WTC11 (cell line): Measurements from ENCODE around the gene DOK7.

Experiments
- ESRRA ChIP-seq: sonication (generic); formaldehyde crosslinking; IDR thresholded peaks from 2 replicates; pipeline ENCODE4 v1.8.1; 2022; ENCODE audit warnings: mild to moderate bottlenecking, missing genetic modification reagents, borderline replicate concordance
- FOXJ3 ChIP-seq: sonication (generic); formaldehyde crosslinking; IDR thresholded peaks from 2 replicates; pipeline ENCODE4 v1.9.0; 2021; ENCODE audit warnings: missing genetic modification reagents, mild to moderate bottlenecking, borderline replicate concordance
- FOXP1 ChIP-seq: sonication (generic); formaldehyde crosslinking; IDR thresholded peaks from 2 replicates; pipeline ENCODE4 v1.8.0; 2022; ENCODE audit warnings: missing genetic modification reagents, mild to moderate bottlenecking, moderate library complexity, borderline replicate concordance
- KAT7 ChIP-seq: sonication (generic); formaldehyde crosslinking; IDR thresholded peaks from 2 replicates; pipeline ENCODE4 v1.8.1; 2023; ENCODE audit warnings: missing genetic modification reagents, mild to moderate bottlenecking, borderline replicate concordance
- NR3C1 ChIP-seq: sonication (generic); formaldehyde crosslinking; conservative IDR thresholded peaks from 2 replicates; pipeline ENCODE4 v1.8.1; 2023; ENCODE audit warnings: low read depth, mild to moderate bottlenecking, missing genetic modification reagents
- RORB ChIP-seq: fragments of 250-450 bp; sonication (Bioruptor Pico); IDR thresholded peaks from 2 replicates; pipeline ENCODE4 v1.9.0; 2021; ENCODE audit warnings: mild to moderate bottlenecking
- TF ChIP-seq, protein P1 (sequence below): fragments of 250-450 bp; sonication (Bioruptor Pico); IDR thresholded peaks from 2 replicates; pipeline ENCODE4 v1.8.0; 2021; ENCODE audit warnings: mild to moderate bottlenecking
- TF ChIP-seq, protein P2 (sequence below): sonication (generic); formaldehyde crosslinking; IDR thresholded peaks from 2 replicates; pipeline ENCODE4 v1.8.0; 2022; ENCODE audit warnings: mild to moderate bottlenecking, missing genetic modification reagents
- TF ChIP-seq, protein P3 (sequence below): fragments of 250-450 bp; sonication (Bioruptor Pico); IDR thresholded peaks from 2 replicates; pipeline ENCODE4 v2.1.2; 2022; ENCODE audit warnings: mild to moderate bottlenecking, moderate library complexity
- TF ChIP-seq, protein P4 (sequence below): sonication (generic); formaldehyde crosslinking; IDR thresholded peaks from 2 replicates; pipeline ENCODE4 v1.8.0; 2022; ENCODE audit warnings: missing genetic modification reagents
- TF ChIP-seq, protein P5 (sequence below): fragments of 200-600 bp; IDR thresholded peaks from 2 replicates; pipeline ENCODE4 v1.8.0; 2022; ENCODE audit warnings: antibody characterized with exemption
- TF ChIP-seq, protein P6 (sequence below): sonication (generic); formaldehyde crosslinking; IDR thresholded peaks from 2 replicates; pipeline ENCODE4 v1.8.1; 2022; ENCODE audit warnings: mild to moderate bottlenecking, missing genetic modification reagents, moderate library complexity, borderline replicate concordance
- TF ChIP-seq, protein P7 (sequence below): sonication (generic); formaldehyde crosslinking; conservative IDR thresholded peaks from 2 replicates; pipeline ENCODE4 v1.8.1; 2022; ENCODE audit warnings: mild to moderate bottlenecking, missing genetic modification reagents

DNA sequence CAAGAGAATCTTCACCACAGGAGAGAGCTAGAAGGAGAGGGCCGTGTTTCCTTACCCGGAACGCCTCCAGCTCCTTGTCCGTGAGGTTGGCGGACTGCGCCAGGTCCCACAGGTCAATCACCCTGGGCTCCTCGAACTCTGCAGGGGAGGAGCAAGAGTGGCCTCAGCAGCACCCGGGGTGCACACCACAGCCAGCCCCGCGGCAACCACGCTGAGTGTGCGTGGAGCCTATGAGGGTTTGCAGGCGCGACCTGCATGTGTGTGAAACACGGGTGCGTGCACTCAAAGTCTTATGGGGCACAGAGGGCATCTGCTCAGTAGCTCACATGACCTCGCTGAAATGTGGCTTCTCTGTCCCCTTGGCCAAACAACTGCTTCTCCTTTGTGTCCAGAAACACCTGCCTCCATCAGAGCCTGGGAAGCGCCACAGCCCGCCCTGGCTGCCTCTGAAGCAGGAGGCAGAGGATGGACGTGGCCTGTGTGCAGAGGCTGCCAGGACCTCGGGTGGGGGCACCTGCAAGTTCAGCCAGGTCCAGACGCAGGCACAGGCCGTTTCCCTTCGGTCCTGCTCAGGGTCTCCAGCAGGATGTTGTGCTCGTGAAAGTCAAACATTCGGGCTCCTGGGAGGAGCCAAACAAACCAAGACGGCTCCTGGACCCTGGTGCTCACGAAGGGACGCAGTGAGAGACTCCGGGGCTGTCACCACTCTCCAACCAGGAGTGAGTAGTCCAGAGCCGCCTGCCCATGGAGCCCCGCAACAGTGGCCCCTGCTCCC, 53.1 kb downstream of the DOK7 start:
- TF ChIP-seq, protein P1, sequence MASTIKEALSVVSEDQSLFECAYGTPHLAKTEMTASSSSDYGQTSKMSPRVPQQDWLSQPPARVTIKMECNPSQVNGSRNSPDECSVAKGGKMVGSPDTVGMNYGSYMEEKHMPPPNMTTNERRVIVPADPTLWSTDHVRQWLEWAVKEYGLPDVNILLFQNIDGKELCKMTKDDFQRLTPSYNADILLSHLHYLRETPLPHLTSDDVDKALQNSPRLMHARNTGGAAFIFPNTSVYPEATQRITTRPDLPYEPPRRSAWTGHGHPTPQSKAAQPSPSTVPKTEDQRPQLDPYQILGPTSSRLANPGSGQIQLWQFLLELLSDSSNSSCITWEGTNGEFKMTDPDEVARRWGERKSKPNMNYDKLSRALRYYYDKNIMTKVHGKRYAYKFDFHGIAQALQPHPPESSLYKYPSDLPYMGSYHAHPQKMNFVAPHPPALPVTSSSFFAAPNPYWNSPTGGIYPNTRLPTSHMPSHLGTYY: no peak
- no peak for TF ChIP-seq NR3C1 (CRISPR knock-in tag)
- TF ChIP-seq, protein P2, sequence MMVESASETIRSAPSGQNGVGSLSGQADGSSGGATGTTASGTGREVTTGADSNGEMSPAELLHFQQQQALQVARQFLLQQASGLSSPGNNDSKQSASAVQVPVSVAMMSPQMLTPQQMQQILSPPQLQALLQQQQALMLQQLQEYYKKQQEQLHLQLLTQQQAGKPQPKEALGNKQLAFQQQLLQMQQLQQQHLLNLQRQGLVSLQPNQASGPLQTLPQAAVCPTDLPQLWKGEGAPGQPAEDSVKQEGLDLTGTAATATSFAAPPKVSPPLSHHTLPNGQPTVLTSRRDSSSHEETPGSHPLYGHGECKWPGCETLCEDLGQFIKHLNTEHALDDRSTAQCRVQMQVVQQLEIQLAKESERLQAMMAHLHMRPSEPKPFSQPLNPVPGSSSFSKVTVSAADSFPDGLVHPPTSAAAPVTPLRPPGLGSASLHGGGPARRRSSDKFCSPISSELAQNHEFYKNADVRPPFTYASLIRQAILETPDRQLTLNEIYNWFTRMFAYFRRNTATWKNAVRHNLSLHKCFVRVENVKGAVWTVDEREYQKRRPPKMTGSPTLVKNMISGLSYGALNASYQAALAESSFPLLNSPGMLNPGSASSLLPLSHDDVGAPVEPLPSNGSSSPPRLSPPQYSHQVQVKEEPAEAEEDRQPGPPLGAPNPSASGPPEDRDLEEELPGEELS (CRISPR knock-in tag): no peak
- TF ChIP-seq FOXP1 (CRISPR knock-in tag): no peak; the same call in 1 of the 2 replicates
- TF ChIP-seq, protein P3, sequence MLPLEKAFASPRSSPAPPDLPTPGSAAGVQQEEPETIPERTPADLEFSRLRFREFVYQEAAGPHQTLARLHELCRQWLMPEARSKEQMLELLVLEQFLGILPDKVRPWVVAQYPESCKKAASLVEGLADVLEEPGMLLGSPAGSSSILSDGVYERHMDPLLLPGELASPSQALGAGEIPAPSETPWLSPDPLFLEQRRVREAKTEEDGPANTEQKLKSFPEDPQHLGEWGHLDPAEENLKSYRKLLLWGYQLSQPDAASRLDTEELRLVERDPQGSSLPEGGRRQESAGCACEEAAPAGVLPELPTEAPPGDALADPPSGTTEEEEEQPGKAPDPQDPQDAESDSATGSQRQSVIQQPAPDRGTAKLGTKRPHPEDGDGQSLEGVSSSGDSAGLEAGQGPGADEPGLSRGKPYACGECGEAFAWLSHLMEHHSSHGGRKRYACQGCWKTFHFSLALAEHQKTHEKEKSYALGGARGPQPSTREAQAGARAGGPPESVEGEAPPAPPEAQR (CRISPR knock-in tag): no peak
- TF ChIP-seq, protein P4, sequence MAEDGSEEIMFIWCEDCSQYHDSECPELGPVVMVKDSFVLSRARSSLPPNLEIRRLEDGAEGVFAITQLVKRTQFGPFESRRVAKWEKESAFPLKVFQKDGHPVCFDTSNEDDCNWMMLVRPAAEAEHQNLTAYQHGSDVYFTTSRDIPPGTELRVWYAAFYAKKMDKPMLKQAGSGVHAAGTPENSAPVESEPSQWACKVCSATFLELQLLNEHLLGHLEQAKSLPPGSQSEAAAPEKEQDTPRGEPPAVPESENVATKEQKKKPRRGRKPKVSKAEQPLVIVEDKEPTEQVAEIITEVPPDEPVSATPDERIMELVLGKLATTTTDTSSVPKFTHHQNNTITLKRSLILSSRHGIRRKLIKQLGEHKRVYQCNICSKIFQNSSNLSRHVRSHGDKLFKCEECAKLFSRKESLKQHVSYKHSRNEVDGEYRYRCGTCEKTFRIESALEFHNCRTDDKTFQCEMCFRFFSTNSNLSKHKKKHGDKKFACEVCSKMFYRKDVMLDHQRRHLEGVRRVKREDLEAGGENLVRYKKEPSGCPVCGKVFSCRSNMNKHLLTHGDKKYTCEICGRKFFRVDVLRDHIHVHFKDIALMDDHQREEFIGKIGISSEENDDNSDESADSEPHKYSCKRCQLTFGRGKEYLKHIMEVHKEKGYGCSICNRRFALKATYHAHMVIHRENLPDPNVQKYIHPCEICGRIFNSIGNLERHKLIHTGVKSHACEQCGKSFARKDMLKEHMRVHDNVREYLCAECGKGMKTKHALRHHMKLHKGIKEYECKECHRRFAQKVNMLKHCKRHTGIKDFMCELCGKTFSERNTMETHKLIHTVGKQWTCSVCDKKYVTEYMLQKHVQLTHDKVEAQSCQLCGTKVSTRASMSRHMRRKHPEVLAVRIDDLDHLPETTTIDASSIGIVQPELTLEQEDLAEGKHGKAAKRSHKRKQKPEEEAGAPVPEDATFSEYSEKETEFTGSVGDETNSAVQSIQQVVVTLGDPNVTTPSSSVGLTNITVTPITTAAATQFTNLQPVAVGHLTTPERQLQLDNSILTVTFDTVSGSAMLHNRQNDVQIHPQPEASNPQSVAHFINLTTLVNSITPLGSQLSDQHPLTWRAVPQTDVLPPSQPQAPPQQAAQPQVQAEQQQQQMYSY (CRISPR knock-in tag): no peak
- TF ChIP-seq, protein P5, sequence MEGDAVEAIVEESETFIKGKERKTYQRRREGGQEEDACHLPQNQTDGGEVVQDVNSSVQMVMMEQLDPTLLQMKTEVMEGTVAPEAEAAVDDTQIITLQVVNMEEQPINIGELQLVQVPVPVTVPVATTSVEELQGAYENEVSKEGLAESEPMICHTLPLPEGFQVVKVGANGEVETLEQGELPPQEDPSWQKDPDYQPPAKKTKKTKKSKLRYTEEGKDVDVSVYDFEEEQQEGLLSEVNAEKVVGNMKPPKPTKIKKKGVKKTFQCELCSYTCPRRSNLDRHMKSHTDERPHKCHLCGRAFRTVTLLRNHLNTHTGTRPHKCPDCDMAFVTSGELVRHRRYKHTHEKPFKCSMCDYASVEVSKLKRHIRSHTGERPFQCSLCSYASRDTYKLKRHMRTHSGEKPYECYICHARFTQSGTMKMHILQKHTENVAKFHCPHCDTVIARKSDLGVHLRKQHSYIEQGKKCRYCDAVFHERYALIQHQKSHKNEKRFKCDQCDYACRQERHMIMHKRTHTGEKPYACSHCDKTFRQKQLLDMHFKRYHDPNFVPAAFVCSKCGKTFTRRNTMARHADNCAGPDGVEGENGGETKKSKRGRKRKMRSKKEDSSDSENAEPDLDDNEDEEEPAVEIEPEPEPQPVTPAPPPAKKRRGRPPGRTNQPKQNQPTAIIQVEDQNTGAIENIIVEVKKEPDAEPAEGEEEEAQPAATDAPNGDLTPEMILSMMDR: no peak
- TF ChIP-seq RORB: no peak
- TF ChIP-seq KAT7 (CRISPR knock-in tag): no peak
- TF ChIP-seq, protein P6, sequence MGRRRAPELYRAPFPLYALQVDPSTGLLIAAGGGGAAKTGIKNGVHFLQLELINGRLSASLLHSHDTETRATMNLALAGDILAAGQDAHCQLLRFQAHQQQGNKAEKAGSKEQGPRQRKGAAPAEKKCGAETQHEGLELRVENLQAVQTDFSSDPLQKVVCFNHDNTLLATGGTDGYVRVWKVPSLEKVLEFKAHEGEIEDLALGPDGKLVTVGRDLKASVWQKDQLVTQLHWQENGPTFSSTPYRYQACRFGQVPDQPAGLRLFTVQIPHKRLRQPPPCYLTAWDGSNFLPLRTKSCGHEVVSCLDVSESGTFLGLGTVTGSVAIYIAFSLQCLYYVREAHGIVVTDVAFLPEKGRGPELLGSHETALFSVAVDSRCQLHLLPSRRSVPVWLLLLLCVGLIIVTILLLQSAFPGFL (CRISPR knock-in tag): no peak
- TF ChIP-seq, protein P7, sequence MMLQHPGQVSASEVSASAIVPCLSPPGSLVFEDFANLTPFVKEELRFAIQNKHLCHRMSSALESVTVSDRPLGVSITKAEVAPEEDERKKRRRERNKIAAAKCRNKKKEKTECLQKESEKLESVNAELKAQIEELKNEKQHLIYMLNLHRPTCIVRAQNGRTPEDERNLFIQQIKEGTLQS (CRISPR knock-in tag): no peak
- TF ChIP-seq ESRRA (CRISPR knock-in tag): no peak
- TF ChIP-seq FOXJ3 (CRISPR knock-in tag): no peak
